GM12873 (cell line): ENCODE measurements around the gene NEDD4L.

Source experiments
- CTCF ChIP-seq: IDR thresholded peaks from 2 replicates; pipeline ENCODE4 v1.5.1; 2012; ENCODE audit warnings: low read depth, mild to moderate bottlenecking, moderate library complexity, low read length, control low read depth; ENCODE audit not compliant: insufficient read depth; ENCODE audit errors: missing control alignments

NEDD4L gene

GRCh38 chr18:58196881-58197872 lies 153.2 kb downstream of the NEDD4L start:
- no peak for TF ChIP-seq CTCF

- no peak for TF ChIP-seq CTCF
Observed at GRCh38 chr18:58201268-58201667, 157.2 kb downstream of the NEDD4L start.

- no peak for TF ChIP-seq CTCF
Observed at GRCh38 chr18:58201733-58202730, 158.0 kb downstream of the NEDD4L start.

DNA sequence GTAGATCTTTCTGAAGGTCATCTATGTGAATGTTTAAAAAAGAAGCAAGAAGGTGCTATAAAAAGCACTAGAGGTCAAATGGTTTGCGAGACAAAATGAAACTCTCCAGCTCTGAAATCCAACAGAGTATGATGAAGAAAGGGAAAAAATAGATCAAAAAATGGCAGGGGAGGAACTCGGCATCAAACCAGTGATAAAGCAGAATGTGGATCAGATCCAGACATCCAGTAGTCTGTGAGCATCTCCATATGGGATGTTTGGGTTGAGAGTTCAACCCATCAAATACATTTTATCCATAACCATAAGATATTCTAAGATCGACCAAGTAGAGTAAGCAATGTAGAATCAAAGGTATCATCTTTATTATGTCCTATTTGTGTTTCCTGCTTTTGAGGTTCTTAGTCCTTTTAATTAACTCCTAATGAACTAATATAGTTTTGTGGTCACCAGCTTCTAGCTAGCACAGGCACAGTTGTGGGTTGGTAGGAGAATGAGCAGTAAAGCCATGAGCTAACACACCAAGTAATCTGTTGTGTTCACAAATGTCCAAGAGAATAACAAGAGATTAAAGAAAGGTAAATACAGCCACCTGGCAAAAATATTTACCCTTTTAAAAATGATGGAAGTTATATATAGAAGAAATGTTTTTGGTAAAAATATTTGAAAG lies 160.9 kb downstream of the NEDD4L start:
- no peak for TF ChIP-seq CTCF

DNA sequence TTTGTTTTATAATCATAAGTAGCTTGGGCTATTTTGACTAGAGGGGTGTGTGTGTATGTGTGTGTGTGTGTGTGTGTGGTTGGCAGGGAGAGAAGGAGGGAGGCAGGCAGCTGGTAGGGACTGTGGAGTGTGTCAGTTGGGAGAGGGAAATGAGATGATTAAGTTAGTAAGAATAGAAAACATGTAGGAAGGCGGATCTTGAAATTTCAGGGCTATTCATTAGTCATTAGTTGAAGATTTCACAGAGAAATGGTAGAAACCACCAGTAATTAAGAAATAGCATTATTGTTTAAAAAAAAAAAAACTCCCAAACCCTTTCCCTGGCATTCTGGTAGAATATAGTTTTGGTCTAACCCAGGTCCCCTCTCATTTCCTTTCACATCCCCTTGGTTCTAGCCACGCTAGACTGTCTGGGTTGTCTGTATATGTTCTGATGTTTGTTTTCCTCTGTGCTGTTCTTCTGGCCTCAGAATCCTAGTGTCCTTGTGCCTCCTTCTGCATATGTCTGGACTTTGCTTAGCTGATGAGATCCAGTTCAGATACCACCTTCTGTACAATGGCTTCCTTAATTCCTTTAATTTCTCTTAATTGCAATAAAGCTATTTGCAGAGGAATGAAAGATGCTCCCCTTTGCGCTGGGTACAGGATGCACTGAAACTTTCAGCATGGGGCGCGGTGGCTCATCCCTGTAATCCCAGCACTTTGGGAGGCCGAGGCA lies 161.6 kb downstream of the NEDD4L start:
- no peak for TF ChIP-seq CTCF

DNA sequence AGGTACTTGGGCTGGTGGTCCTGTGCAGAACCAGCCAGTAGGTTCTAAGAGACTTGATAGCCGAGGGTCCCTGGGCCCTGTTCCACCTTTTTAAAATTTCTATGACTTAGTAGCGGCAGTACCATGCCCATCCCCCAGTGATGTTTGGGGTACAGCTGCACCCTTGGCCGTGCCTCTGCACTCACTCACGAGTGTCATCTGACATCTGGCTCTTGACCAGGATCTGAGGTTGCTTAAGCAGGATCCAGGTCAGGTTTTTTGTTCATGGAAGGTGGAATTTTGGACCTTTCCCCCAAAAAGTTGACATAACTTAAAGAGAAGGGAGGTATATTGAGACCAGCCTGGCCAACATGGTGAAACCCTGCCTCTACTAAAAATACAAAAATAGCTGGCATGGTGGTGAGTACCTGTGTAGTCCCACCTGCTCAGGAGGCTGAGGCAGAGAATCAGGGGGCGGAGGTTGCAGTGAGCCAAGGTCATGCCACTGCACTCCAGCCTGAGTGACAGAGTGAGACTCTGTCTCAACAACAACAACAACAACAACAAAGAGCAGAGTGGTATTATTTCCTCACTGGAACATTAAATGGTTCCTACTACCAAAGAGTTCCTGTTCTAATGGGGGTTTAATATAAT lies 163.6 kb downstream of the NEDD4L start:
- no peak for TF ChIP-seq CTCF
